ENCODE results near the gene PAM.
"Not testable (repeated sequence)": the region's sequence is repeated elsewhere in the genome, so short reads cannot be mapped to it uniquely, and the experiment has no call there.

GRCh38 chr5:102907099-102907498 lies 152.0 kb downstream of the PAM start:
- TF ChIP-seq CTCF (IDR thresholded peaks at IDR 0.05; ENCODE audit: insufficient read depth, low read length, poor library complexity, severe bottlenecking); EZH2phosphoT487 (conservative IDR thresholded peaks at IDR 0.05; ENCODE audit: low read length): not testable (repeated sequence)
